HEK293 (cell line): ENCODE data around the gene STIM2.

Source experiments
- CTCF ChIA-PET: fragments of 350-600 bp; formaldehyde crosslinking; extraction: SDS; loops from one replicate; lab custom pipeline; 2021; ENCODE audit warnings: antibody characterized with exemption; lab: Yijun Ruan, JAX
- POLR2A ChIA-PET: fragments of 300-600 bp; formaldehyde crosslinking; extraction: SDS; loops from one replicate; lab custom pipeline; 2020; ENCODE audit warnings: antibody characterized with exemption, inconsistent platforms; lab: Yijun Ruan, JAX
- H3K27ac ChIP-seq: fragments of 200-500 bp; sonication (Bioruptor generic); 2 replicates; pipeline ENCODE4 v1.5.1; 2014; ENCODE audit warnings: low read depth, low read length, control low read depth, inconsistent platforms; ENCODE audit errors: extremely low read depth
- H3K36me3 ChIP-seq, 2 experiments: fragments of 200-500 bp in 1 of 2; sonication (Bioruptor generic) in 1 of 2; 1 replicate in 1 of 2; 2 replicates in 1 of 2; pipeline ENCODE4 v1.5.1; 2014 to 2017; ENCODE audit warnings: inconsistent platforms in 2 of 2, low read length in 2 of 2; ENCODE audit not compliant: control insufficient read depth in 2 of 2, insufficient read depth in 1 of 2
- H3K4me1 ChIP-seq: fragments of 200-500 bp; sonication (Bioruptor generic); 2 replicates; pipeline ENCODE4 v1.5.1; 2014; ENCODE audit warnings: mild to moderate bottlenecking, low read length, inconsistent platforms; ENCODE audit not compliant: control insufficient read depth, insufficient read depth
- H3K4me3 ChIP-seq: 2 replicates; pipeline ENCODE4 v1.5.1; 2011; ENCODE audit warnings: low read depth, mild to moderate bottlenecking, control low read depth, low read length, moderate library complexity
- H3K9me3 ChIP-seq: fragments of 200-500 bp; sonication (Bioruptor generic); 2 replicates; pipeline ENCODE4 v1.5.1; 2014; ENCODE audit warnings: low read depth, low read length, inconsistent platforms; ENCODE audit not compliant: control insufficient read depth, insufficient read depth
- CTCF ChIP-seq: fragments of 450-650 bp; formaldehyde crosslinking; IDR thresholded peaks from 2 replicates; pipeline ENCODE4 v1.5.1; 2016; ENCODE audit warnings: missing biosample characterization, missing genetic modification characterization
- FEZF1 ChIP-seq: fragments of 450-650 bp; formaldehyde crosslinking; IDR thresholded peaks from 2 replicates; pipeline ENCODE4 v1.5.1; 2016; ENCODE audit warnings: missing biosample characterization, missing genetic modification characterization
- GLI2 ChIP-seq: fragments of 450-650 bp; formaldehyde crosslinking; IDR thresholded peaks from 2 replicates; pipeline ENCODE4; 2017; ENCODE audit warnings: missing biosample characterization, missing genetic modification characterization, low read depth, borderline replicate concordance
- GLIS2 ChIP-seq: fragments of 450-650 bp; formaldehyde crosslinking; IDR thresholded peaks from 2 replicates; pipeline ENCODE4 v1.5.1; 2016; ENCODE audit warnings: missing biosample characterization, missing genetic modification characterization
- HIC1 ChIP-seq: fragments of 450-650 bp; formaldehyde crosslinking; IDR thresholded peaks from 2 replicates; pipeline ENCODE4 v1.5.1; 2016; ENCODE audit warnings: missing biosample characterization, missing genetic modification characterization
- HOXD13 ChIP-seq: sonication (generic); formaldehyde crosslinking; IDR thresholded peaks from 2 replicates; pipeline ENCODE4 v1.8.0; 2022; ENCODE audit warnings: missing genetic modification reagents, borderline replicate concordance
- KLF16 ChIP-seq: fragments of 450-650 bp; formaldehyde crosslinking; IDR thresholded peaks from 2 replicates; pipeline ENCODE4 v1.5.1; 2017; ENCODE audit warnings: missing biosample characterization, missing genetic modification characterization
- OSR2 ChIP-seq: fragments of 450-650 bp; formaldehyde crosslinking; IDR thresholded peaks from 2 replicates; pipeline ENCODE4 v1.5.1; 2016; ENCODE audit warnings: missing biosample characterization, missing genetic modification characterization
- ZBTB11 ChIP-seq: fragments of 450-650 bp; formaldehyde crosslinking; conservative IDR thresholded peaks from 2 replicates; pipeline ENCODE4 v1.5.1; 2016; ENCODE audit warnings: low read depth, missing biosample characterization, missing genetic modification characterization
- ZEB2 ChIP-seq: fragments of 450-650 bp; formaldehyde crosslinking; IDR thresholded peaks from 2 replicates; pipeline ENCODE4 v1.5.1; 2016; ENCODE audit warnings: missing biosample characterization, missing genetic modification characterization
- ZNF133 ChIP-seq: fragments of 450-650 bp; formaldehyde crosslinking; IDR thresholded peaks from 2 replicates; pipeline ENCODE4 v1.5.1; 2016; ENCODE audit warnings: missing biosample characterization, missing genetic modification characterization
- ZNF140 ChIP-seq: fragments of 450-650 bp; formaldehyde crosslinking; IDR thresholded peaks from 2 replicates; pipeline ENCODE4 v1.5.1; 2016; ENCODE audit warnings: missing biosample characterization, missing genetic modification characterization
- ZNF146 ChIP-seq: fragments of 450-650 bp; formaldehyde crosslinking; IDR thresholded peaks from 2 replicates; pipeline ENCODE4 v1.5.1; 2016; ENCODE audit warnings: missing biosample characterization, missing genetic modification characterization
- ZNF26 ChIP-seq: fragments of 450-650 bp; formaldehyde crosslinking; IDR thresholded peaks from 2 replicates; pipeline ENCODE4 v1.5.1; 2016; ENCODE audit warnings: missing biosample characterization, missing genetic modification characterization
- ZNF302 ChIP-seq: fragments of 450-650 bp; formaldehyde crosslinking; IDR thresholded peaks from 2 replicates; pipeline ENCODE4 v1.5.1; 2016; ENCODE audit warnings: missing biosample characterization, missing genetic modification characterization, low read depth
- ZNF513 ChIP-seq: fragments of 450-650 bp; IDR thresholded peaks from 2 replicates; pipeline ENCODE4 v1.5.1; 2018; ENCODE audit warnings: missing biosample characterization, missing genetic modification characterization
- ZNF549 ChIP-seq: fragments of 450-650 bp; IDR thresholded peaks from 2 replicates; pipeline ENCODE4 v1.5.1; 2018; ENCODE audit warnings: missing biosample characterization, missing genetic modification characterization, mild to moderate bottlenecking, inconsistent platforms, moderate library complexity
- ZNF585B ChIP-seq: fragments of 450-650 bp; formaldehyde crosslinking; IDR thresholded peaks from 2 replicates; pipeline ENCODE4 v1.5.1; 2016; ENCODE audit warnings: missing biosample characterization, missing genetic modification characterization
- ZNF639 ChIP-seq: fragments of 450-650 bp; formaldehyde crosslinking; IDR thresholded peaks from 2 replicates; pipeline ENCODE4 v1.5.1; 2016; ENCODE audit warnings: missing biosample characterization, missing genetic modification characterization
- ZNF747 ChIP-seq: fragments of 450-650 bp; formaldehyde crosslinking; IDR thresholded peaks from 2 replicates; pipeline ENCODE4 v1.5.1; 2016; ENCODE audit warnings: missing biosample characterization, missing genetic modification characterization
- ZNF837 ChIP-seq: fragments of 450-650 bp; formaldehyde crosslinking; IDR thresholded peaks from 2 replicates; pipeline ENCODE4 v1.5.1; 2016; ENCODE audit warnings: missing biosample characterization, missing genetic modification characterization
- TF ChIP-seq, protein P1 (sequence below): fragments of 450-650 bp; formaldehyde crosslinking; IDR thresholded peaks from 2 replicates; pipeline ENCODE4 v1.5.1; 2016; ENCODE audit warnings: missing biosample characterization, missing genetic modification characterization, low read depth

The STIM2 gene

DNA sequence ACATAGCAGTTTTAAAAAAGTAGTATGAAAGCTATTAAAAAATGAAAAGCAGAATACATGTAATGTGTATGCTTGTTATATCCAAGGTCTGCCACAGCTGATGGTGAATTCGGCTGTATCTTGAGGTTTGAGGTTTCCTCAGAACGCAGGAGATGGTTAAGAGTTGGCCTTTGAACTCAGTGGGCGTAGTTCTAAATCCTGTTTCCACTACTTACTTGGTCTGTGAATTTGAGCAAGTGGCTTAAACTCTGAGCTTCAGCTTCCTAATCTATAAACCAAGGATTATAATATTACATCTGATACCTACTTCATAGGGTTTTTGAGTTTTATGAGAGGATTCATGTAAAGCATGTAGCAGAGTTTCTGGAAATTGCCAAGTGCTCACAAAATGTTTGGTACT, 125.2 kb downstream of the STIM2 start (continued):
- no peak for TF ChIP-seq ZNF26 (tag by site-specific recombination)
- no peak for TF ChIP-seq OSR2

- no peak for TF ChIP-seq ZNF639 (tag by site-specific recombination)
- TF ChIP-seq ZNF837 = no peak
- TF ChIP-seq, protein P1, sequence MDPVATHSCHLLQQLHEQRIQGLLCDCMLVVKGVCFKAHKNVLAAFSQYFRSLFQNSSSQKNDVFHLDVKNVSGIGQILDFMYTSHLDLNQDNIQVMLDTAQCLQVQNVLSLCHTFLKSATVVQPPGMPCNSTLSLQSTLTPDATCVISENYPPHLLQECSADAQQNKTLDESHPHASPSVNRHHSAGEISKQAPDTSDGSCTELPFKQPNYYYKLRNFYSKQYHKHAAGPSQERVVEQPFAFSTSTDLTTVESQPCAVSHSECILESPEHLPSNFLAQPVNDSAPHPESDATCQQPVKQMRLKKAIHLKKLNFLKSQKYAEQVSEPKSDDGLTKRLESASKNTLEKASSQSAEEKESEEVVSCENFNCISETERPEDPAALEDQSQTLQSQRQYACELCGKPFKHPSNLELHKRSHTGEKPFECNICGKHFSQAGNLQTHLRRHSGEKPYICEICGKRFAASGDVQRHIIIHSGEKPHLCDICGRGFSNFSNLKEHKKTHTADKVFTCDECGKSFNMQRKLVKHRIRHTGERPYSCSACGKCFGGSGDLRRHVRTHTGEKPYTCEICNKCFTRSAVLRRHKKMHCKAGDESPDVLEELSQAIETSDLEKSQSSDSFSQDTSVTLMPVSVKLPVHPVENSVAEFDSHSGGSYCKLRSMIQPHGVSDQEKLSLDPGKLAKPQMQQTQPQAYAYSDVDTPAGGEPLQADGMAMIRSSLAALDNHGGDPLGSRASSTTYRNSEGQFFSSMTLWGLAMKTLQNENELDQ (tag by site-specific recombination) = no peak
- TF ChIP-seq ZEB2 (tag by site-specific recombination) = no peak
- no peak for TF ChIP-seq ZNF585B
- TF ChIP-seq FEZF1 (tag by site-specific recombination) = no peak
- no peak for TF ChIP-seq ZNF140 (tag by site-specific recombination)
- TF ChIP-seq GLIS2 = no peak
- TF ChIP-seq ZNF133 (tag by site-specific recombination) = no peak
- no peak for TF ChIP-seq CTCF (tag by site-specific recombination)
- TF ChIP-seq GLI2 (tag by site-specific recombination) = no peak
- TF ChIP-seq ZNF513 (tag by site-specific recombination) = no peak
- TF ChIP-seq ZNF302 = no peak
- TF ChIP-seq ZBTB11 (tag by site-specific recombination) = no peak
- TF ChIP-seq KLF16 (tag by site-specific recombination) = no peak
- TF ChIP-seq ZNF146 (tag by site-specific recombination) = no peak
- TF ChIP-seq ZNF747 (tag by site-specific recombination) = no peak
- no peak for TF ChIP-seq ZNF549 (tag by site-specific recombination)
- TF ChIP-seq HIC1 (tag by site-specific recombination) = no peak
- no peak for TF ChIP-seq HOXD13 (CRISPR knock-in tag)
- Histone ChIP-seq H3K36me3 (no peaks in the 10 kb centered on the region), H3K27ac (no peak overlapping the region), H3K4me3 (no peak overlapping the region), H3K9me3 (no peaks in the 10 kb centered on the region), H3K4me1 (peaks cover 3% of the 10 kb centered on the region; the same call in 1 of the 2 replicates)
- ChIA-PET POLR2A (no interaction called here), CTCF (no interaction called here)
Observed at GRCh38 chr4:26987191-26987590, 126.5 kb downstream of the STIM2 start.
